AG08395 (cell line): ENCODE data around the gene RBM20.
"Not testable (repeated sequence)": the region's sequence is repeated elsewhere in the genome, so short reads cannot be mapped to it uniquely, and the experiment has no call there.

Experiments
- DNase-seq: peaks from one replicate; pipeline ENCODE4 v3.0.0; 2012; ENCODE audit warnings: mixed read lengths, low spot score

Gene RBM20

DNA sequence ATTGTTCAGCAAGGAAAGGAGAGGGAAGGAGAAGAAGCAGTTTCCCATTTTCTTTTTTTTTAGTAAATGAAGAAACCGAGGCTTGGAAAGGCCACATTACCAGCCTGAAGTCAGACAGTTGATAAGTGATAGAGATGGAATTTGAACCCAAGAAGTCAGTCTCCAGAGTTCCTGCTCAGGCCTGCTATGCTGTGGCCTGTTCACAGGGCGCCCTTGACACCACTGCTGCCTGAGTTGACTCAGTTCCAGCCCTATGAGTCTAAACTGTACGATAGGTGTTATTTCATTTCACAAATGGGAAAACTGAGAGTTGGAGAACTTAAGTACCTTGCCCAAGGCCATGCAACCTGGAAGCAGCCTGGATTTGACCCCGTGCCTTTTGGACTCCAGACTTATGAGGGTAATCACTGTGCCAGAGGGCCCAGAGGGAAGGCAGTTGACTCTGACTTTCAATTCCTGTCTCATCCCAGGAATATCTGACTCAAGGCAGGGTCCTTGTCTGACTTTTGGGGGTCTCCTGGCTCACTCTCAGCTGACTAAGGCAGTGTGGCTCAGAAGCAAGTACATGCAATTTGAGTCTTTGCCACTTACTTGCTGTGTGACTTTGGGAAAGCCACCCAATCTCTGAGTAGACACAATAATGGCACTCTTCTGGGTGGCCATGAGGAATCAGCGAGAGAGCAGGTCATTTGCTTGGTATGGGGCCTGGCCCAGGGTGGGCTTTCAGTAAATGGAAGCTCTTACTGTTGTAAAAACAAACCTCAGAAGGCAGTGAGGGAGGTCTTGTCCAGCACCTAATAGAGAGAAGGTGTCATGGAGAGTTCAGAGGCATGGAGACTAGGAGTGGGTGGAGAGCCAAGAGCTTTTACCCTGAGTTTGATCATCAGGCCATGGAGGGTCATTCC is 17.9 kb upstream of the RBM20 start:
- DNase-seq = no peak

DNA sequence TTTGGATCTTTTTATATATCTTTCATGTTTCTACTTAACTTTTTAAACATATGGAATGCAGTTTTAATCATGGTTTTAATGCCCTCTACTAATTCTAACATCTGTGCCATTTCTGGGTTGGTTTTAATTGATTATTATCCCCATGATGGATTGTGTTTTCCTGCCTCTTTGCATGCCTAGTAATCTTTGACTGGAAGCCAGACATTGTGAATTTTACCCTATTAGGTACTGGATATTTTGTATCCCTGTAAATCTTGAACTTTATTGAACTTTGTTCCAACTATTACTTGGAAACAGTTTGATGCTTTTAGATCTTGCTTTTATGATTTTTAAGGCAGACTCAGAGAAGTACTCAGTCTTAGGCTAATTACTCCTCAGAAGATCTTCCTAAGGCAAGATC is 16.0 kb upstream of the RBM20 start:
- no peak for DNase-seq

DNA sequence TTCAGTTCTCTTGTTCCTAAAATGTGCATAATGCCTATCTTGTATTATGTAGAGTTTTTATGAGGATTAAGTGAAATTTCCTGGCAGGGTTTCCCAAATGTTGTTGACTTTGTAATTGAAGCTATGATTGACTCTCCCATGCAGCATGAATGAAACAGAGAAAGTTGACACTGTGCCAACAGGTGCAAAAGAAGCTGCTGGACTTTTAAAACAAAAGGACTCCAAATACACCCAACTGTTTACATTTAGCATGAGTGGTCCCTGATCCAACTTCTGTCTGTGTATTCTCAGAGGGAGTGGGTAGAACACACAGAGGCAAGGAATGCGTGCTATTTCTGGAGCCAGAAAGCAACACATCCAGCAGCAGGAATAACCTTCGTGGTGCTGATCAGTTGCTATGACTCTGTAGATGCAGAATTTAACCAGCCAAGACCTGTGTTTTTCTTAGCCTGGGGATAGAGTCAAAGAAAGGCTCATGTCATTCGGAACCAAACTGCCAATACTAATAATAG is 14.4 kb upstream of the RBM20 start:
- peak; percentile 55 for DNase-seq

DNA sequence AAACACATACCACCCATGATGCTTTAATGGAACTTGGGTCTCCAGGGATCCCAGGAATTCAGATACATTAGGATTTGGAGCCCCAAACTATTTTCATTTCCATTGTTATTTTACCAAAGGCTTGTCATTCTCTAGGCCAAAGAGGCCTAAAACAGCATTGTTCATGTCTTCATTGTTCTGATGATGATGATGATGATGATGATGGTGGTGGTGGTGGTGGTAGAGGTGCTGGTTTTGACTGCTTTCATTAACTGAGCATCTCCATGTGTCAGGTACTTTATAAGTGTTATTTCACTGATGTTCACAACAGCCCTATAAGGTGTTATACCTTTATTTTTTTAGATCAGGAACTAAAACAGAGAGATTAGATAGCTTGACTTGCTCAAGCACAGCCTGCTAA is 12.2 kb upstream of the RBM20 start:
- no peak for DNase-seq

DNA sequence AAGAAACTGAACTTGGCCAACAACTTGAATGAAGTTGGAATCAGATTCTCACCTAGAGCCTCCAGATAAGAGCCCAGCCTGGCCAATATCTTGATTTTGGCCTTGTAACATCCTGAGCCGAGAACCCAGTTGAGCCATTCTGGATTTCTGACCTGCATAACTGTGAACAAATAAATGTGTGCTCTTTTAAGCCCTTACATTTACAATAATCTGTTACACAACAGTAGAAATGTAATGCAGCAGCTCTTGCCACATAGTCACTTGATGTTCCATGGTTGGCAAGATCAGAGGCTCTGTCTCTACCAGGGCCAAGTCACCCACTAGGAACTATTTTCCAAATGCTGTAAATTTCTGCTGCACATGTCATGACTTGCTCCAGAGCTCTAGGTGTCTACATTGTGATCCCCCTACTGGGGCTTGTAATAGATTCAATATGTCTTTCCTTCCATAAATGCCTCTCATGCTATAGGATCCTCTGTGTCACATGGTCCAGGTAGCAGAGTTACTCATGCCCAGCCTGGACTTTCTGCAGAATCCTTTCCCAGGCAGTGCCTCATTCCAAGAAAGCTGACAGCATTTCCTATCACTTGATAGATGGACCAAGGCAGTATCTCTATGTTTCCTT is 11.4 kb upstream of the RBM20 start:
- no peak for DNase-seq

DNA sequence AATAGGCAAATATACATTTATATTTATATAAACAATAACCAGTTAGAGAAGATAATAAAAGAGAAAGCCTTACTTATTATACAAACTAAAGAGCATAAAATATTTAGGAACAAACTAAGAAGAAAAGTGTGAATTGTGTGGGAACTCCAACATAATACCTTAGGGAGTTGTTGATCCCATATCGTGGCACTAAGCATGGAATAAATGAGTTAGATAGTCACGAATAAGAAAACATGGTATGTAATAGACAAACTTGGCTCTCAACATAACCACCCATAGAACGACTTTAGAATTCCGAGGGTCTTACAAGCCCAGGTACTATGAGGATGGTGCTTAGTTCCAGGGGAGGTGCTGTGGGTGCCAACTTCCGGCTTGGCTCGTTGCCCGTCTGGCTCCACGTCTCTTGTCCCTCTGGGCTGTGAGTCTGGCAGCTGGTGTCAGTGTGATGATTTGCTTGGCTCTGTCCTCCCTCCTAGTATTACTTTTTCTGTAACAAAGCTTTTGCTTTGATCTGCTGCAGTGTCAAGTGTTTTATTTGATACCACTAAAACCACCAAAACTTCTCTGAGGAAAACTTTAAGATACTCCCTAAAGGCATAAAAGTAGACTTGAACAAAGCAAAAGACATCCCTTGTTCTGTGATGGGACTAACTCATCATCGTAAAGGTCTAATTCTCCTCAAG is 9.5 kb upstream of the RBM20 start:
- no peak for DNase-seq

DNA sequence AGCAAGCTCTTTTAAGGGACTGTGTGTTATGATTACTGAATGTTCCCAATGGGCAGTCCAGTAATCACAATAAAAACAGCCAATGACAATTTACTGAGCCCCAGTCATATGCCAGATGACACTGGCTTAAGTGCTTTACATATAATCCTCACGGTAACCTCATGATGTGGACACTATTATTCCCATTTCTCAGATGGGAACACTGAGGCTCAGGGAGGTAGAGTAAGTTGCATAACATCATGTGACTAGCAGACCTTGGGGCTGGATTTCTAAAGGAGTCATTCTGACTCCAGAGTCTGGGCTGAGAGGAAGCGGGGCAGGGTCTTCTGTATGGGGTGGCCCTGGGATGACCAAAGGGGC is 7.6 kb upstream of the RBM20 start:
- no peak for DNase-seq

DNA sequence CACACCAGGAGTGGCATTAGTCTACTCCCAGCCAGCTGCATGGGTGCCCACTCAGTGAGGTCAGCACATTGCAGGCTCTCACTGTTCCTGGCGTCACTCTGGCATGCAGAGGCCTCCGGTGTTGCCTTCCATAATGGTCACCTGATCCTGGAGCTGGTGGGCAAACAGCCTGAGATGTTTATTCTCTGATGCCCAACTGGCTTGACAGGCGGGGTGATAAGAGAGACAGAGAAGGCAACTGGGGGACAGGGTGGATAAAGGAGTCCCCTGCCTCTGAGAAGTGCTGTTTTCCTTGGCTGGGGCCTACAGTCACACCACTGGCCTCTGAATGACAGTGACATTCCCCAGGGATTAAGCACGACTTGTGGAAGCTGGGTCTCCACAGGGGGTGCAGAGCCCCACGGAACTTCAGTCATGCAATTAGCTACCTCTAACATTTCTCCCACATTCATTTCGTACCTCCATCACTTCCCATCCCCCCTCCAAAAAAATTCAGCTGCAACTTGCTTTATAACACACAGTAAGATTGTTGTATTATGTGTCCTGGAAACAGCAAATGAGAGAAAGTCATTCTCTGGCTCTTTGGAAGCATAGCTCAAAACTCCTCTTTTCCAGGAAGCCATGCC is 7.1 kb upstream of the RBM20 start:
- no peak for DNase-seq

DNA sequence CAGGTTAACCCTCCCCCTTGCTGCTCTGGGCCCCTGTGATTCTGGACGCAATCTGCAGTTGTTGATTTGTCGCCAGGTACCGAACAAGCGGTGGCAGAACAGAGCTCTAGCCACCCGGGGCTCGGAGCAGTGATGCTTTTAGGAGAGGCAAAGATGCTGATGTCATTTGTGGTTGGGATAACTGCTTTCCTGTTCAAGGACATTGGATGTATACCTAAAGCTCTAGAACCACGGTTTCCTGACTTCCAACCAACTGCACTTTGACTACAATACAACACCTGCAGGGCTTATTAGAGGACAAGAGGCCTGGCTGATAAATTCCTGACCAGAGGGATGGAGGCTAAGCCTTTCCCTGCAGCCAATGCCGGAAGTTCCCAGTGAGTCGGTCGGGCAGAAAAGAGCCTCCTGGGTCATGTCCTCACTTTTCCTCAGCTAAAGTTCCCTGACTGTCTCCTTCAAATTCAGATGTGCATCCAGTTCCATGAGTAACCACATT is 6.5 kb upstream of the RBM20 start:
- DNase-seq = no peak

DNA sequence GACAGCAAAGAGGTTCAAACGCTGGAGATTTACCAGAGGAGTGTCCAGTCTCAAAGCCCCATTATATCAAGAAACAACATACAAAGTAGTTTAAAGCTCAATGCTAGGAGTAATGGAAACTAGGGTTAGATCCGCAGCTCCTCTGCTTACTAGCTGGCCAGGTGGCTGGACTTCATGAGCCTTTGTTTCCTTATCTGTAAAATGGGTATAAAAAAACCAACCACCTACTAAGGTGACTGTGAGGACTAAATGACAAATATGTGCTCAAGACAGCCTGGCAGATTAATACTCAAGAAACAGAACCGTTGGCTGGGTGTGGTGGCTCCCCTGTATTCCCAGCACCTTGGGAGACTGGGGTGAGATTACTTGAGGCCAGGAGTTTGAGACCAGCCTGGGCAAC is 5.8 kb upstream of the RBM20 start:
- no peak for DNase-seq

DNA sequence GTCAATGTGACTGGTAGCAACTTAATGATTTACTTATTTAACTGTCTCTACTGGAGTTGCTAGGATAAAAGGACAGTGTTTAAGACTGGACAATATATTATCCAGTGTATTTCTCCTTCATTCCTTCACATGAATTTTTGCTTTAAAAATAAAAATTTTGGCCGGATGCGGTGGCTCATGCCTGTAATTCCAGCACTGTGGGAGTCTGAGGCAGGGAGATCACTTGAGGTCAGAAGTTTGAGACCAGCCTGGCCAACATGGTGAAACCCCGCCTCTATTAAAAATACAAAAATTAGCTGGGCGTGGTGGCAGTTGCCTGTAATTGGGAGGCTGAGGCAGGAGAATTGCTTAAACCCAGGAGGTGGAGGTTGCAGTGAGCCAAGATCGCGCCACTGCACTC is 5.1 kb upstream of the RBM20 start:
- not testable (repeated sequence) for DNase-seq

DNA sequence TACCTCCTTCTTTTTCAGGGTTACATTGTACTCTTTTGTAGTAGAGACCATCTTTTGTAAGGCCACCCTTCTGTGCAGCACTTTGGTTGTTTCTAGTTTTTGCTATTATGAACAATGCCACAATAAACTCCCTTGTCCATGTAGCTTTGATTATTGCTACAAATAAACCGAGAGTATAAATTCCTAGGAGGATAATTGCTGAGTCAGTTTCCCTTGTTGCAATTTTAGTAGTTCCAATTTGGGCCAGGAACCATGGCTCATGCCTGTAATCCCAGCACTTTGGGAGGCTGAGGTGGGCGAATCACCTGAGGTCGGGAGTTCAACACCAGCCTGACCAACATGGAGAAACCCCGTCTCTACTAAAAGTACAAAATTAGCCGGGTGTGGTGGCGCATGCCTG is 4.3 kb upstream of the RBM20 start:
- not testable (repeated sequence) for DNase-seq

DNA sequence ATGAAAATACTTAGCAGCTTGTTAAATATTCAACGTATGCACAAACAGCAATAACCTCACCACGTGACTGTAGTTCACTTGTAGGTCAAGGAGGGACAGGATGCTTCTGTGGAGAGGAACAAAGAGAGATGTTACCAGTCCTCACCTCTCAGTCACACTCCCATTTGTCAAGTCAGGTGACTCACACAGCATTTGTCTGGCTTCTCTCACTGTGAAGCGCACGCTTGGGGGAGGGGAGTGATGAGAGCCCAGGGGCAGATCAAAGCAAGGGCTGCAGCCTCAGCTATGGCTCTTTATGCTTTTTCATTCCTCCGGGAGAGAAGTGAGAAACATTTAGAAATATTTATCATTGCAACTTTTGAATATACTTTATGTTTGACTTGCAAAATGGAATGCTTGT is 2.9 kb upstream of the RBM20 start:
- no peak for DNase-seq

DNA sequence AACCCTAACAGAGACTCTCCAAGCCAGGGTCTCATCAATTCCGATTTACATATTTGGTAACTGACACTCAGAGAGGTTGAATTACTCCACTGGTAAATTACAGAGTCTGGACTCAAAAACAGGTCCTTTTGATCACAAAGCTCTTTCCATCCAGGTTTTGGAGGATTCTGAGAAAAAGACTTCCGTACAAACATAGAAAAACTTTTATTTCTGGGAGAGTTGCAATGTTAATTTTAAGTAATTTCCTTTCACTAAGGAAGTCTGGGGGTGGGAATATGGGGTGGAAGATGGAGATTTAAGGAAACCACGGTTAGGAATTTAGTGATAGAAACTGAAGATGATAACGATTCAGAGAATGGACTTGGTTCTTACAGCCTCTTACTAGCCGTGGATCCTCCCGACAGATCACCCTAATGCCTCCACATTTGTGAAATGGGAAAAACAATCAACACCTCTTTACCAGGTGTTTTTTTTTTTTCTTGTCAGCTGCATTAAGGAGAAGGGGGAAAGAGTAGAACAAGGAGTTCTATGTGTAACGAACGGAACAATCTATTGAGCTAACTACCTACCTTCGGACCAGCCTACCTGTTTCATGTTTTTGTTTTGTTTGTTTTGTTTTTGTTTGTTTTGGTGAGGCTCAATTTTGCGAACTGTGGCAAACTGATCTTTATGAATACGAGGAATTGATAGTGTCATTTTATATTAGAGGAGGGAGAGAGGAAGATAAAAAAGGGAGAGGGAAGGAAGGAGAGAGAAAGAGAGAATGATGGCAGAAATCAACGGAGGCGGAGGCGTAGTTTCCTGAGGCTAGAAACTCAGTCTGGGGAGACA is 1.7 kb upstream of the RBM20 start:
- no peak for DNase-seq

DNA sequence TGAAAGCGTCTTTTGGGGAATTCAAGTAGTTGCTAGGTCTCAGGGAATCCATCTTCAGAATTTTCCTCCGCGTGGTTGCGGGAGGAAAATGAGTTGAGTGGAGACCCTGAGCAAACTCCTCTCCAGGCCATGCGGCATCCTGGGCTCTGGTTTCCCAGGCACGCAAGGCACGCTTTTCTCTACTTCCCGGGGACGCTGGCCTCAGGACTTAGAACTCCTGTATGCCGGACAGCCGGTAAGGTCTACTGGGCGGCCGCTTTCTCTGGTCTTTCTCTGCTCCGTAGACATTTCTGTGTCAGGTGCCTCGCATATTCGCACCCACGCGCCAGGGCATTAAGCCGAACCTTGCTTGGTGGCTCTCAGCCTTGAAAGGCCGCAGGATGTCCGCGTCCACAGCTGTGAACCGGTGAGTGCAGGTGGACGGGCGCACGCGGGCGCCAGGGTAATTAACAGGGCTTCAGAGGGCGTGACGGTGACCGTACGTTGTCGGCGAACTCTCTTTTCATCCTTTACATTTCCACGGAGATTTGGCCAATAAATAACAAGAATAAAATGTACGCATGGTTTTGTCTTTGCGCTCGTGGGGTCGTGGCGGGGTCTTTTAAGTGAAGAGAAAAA is 992 bp upstream of the RBM20 start:
- no peak for DNase-seq

DNA sequence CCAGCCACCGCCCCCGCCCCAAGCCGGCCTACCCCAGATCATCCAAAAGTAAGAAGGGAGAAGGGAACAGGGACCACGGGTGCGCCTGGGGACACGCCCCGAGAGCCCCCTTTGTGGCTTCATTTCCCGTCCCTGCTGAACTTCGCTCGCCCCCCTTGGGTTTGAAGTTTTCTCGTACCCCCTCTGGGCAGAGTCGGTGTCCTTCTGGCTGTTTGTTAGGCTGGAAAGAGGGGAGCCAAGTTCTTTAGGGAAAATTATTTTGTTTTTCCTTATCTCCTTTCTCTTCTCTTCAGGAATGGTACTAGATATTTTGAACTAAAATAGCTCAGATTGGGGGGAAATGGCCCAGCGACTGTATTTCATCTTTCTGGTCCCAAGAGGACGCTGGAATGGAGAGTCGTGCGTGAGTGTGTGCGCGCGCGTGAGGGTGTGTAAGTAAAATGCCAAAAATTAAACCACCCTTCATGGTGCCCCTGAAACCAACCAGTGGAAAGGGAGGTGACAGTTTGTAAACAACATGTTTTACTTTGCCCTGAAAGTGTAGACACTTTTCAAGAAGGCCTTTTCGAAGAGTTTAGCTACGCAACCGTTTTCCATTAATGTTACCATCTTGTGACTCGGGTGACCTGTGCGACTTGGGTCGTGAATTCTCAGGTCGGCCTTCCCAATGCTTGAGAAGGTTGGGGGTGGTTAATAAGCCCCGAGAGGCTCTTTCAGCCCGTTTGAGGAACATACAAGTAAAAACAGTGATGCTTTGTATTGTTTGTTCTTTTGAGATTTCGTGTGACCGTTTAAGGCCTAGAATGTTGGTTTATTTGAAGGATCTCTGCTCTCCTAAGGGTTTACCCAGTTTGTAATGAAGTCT is 694 bp downstream of the RBM20 start:
- no peak for DNase-seq

DNA sequence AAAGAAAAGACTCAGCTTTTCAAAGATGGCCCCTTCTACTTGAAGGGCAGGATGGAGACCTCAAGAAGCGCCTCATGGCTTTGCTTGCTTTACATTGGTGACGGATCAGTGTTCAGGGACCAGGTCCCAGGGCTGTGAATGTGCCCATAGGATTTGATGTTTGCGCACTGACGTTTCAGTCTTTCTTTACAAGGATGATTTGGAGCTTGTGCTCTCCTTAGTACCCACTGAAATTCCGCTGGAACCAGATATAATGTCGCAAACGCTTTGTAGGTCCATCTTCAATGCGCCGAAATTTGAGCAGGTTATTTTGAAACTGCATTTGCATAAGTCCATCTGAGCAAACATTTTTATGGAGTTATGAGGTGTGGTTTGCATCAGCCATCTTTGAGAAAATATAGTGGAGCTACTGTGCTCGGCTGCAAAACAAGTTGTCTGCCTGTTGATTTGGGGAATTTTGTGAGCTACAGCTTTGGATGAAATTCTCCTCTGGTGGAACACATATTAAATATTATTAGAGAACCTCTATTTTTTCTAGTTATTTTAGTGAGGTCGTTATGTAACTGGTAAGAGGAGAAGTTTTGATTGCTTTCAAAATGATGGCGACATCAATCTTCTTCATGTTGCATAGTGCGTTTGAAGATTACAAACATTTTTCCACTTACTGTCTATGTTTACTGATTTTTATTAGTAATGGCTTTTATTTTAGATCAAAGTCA is 2.4 kb downstream of the RBM20 start:
- no peak for DNase-seq

DNA sequence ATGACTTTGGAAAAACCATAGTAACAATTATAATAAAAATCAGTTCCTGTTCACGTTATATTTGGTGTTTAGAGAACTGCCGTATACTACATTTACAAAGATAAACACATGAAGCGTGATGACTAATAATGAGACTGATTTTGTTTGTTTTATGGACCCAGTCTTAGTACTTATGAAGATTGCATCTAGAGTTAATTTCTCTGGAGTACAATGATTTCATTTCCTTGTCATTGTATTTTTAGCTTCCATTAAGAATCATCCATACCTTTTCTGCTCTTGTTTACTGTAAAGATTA is 2.9 kb downstream of the RBM20 start:
- DNase-seq = no peak

DNA sequence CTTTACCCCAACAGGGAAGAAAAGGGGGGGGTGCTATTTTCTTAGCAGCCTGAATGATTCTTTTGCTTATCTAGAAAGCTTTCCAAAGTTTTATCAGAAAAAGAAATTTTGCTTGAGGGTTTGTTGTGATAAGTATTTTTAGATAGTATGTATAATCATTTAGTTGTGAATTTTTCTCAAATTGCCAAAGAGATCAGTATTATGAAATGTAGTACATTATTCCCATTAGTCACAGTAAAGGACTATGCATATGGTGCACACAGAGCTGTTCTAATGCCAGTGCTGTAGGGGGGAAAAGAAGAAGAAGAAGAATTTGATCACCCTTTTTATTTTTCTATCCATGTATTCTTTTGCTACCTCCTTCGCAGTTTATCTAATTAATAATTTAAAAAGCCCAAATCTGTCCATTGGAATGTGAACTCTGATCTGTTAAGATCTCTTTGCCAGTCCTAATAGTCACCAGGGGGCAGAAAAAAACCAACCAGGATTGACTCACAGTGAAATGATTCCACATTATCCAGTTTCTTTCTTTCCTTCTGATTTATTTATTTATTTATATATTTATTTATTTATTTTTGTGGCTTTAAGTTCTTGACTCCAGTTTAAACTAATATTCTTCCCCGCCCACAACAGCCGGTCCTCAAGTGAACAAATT is 4.7 kb downstream of the RBM20 start:
- DNase-seq = no peak
